NCI-H69 (cell line): Measurements from ENCODE around the gene PRCP.

Experiments
- DNase-seq: peaks from one replicate; lab custom pipeline; 2025; lab: John Stamatoyannopoulos, UW

PRCP gene

GRCh38 chr11:82782825-82783374 lies 117.3 kb downstream of the PRCP start:
- no peak for DNase-seq

- no peak for DNase-seq
Observed at GRCh38 chr11:82778776-82779175, 121.5 kb downstream of the PRCP start.

- peak; percentile 87 for DNase-seq
Observed at GRCh38 chr11:82776377-82776776, 123.9 kb downstream of the PRCP start.

GRCh38 chr11:82775736-82776346 lies 124.4 kb downstream of the PRCP start:
- peak; percentile 70 for DNase-seq

GRCh38 chr11:82775218-82775617 lies 125.0 kb downstream of the PRCP start:
- no peak for DNase-seq
